Neural cell (in vitro differentiated cells): ENCODE results near the gene MRPL53.

Experiments used
- EP300 ChIP-seq: fragments of 450-650 bp; conservative IDR thresholded peaks from 2 replicates; pipeline ENCODE4 v1.6.1; 2014; ENCODE audit warnings: antibody characterized with exemption, mild to moderate bottlenecking, moderate library complexity; ENCODE audit not compliant: poor library complexity, severe bottlenecking
- EZH2 ChIP-seq: fragments of 200-600, 300-800 bp; shearing (Covaris generic), sonication (generic); IDR thresholded peaks from 2 replicates; pipeline ENCODE4 v1.6.1; 2014; ENCODE audit warnings: antibody characterized with exemption, low read length, borderline replicate concordance, mild to moderate bottlenecking; ENCODE audit not compliant: insufficient read depth, poor library complexity, severe bottlenecking
- MXI1 ChIP-seq: fragments of 450-650 bp; conservative IDR thresholded peaks from 2 replicates; pipeline ENCODE4 v1.6.1; 2014; ENCODE audit warnings: antibody characterized with exemption, mild to moderate bottlenecking; ENCODE audit not compliant: poor library complexity, severe bottlenecking
- POLR2AphosphoS5 ChIP-seq: IDR thresholded peaks from 2 replicates; pipeline ENCODE4 v1.6.1; 2012
- TAF1 ChIP-seq: IDR thresholded peaks from 2 replicates; pipeline ENCODE4 v1.6.1; 2012; ENCODE audit warnings: low read depth
- TF ChIP-seq, protein P1 (sequence below): fragments of 450-650 bp; IDR thresholded peaks from 2 replicates; pipeline ENCODE4 v1.5.1; 2014; ENCODE audit warnings: antibody characterized with exemption, mild to moderate bottlenecking, moderate library complexity; ENCODE audit not compliant: poor library complexity, severe bottlenecking
- TF ChIP-seq, protein P2 (sequence below): IDR thresholded peaks from 2 replicates; pipeline ENCODE4 v1.6.1; 2012; ENCODE audit warnings: borderline replicate concordance

DNA sequence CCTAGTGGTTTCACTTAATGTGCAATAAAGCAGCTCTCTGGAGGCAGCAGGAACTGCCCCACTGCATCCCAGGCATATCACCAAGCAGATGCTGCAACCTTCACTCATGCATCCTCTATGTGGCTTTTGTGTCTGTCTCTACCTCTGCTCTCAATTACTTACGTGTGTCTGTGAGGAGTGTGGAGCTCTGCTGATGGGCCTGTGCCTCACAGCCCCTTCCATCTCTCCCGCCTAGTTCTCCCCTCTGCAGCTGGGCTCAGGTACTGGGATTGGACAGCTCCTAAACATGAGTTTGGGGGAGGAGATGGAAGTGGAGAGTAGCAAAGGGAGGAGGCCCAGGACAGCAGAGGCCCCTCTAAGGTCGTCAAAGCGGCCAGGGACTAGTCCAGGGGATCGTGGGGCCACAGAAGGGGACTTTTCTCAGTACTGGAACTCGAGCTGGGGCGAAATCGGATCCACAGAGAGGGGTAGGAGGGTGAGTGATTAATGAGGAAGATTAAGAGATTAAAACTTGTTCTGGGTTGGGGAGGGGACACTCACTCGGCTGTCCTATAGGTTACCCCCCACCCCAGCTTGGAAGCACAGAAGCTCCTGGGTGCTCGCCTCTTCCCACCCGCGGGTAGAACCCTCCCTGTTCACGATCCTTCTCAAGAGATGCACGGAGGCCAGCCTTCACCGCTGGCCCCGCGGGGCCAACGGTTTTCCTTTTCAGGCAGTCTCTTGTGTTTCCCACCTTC is 29.0 kb upstream of the MRPL53 start:
- TF ChIP-seq, protein P1, sequence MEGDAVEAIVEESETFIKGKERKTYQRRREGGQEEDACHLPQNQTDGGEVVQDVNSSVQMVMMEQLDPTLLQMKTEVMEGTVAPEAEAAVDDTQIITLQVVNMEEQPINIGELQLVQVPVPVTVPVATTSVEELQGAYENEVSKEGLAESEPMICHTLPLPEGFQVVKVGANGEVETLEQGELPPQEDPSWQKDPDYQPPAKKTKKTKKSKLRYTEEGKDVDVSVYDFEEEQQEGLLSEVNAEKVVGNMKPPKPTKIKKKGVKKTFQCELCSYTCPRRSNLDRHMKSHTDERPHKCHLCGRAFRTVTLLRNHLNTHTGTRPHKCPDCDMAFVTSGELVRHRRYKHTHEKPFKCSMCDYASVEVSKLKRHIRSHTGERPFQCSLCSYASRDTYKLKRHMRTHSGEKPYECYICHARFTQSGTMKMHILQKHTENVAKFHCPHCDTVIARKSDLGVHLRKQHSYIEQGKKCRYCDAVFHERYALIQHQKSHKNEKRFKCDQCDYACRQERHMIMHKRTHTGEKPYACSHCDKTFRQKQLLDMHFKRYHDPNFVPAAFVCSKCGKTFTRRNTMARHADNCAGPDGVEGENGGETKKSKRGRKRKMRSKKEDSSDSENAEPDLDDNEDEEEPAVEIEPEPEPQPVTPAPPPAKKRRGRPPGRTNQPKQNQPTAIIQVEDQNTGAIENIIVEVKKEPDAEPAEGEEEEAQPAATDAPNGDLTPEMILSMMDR: no peak
- TF ChIP-seq, protein P2, sequence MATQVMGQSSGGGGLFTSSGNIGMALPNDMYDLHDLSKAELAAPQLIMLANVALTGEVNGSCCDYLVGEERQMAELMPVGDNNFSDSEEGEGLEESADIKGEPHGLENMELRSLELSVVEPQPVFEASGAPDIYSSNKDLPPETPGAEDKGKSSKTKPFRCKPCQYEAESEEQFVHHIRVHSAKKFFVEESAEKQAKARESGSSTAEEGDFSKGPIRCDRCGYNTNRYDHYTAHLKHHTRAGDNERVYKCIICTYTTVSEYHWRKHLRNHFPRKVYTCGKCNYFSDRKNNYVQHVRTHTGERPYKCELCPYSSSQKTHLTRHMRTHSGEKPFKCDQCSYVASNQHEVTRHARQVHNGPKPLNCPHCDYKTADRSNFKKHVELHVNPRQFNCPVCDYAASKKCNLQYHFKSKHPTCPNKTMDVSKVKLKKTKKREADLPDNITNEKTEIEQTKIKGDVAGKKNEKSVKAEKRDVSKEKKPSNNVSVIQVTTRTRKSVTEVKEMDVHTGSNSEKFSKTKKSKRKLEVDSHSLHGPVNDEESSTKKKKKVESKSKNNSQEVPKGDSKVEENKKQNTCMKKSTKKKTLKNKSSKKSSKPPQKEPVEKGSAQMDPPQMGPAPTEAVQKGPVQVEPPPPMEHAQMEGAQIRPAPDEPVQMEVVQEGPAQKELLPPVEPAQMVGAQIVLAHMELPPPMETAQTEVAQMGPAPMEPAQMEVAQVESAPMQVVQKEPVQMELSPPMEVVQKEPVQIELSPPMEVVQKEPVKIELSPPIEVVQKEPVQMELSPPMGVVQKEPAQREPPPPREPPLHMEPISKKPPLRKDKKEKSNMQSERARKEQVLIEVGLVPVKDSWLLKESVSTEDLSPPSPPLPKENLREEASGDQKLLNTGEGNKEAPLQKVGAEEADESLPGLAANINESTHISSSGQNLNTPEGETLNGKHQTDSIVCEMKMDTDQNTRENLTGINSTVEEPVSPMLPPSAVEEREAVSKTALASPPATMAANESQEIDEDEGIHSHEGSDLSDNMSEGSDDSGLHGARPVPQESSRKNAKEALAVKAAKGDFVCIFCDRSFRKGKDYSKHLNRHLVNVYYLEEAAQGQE: no peak
- TF ChIP-seq POLR2AphosphoS5 (no peak), MXI1 (no peak), EP300 (no peak), EZH2 (no peak), TAF1 (no peak)
